CD4-positive, alpha-beta T cell treated with Interleukin-15 for 4 hours (primary cell): Measurements from ENCODE around the gene COPE.
"Not testable (repeated sequence)": the region's sequence is repeated elsewhere in the genome, so short reads cannot be mapped to it uniquely, and the experiment has no call there.

Source experiments
- DNase-seq: peaks from one replicate; pipeline ENCODE4 v3.0.0-alpha.2; 2020; ENCODE audit warnings: low spot score

The COPE gene

DNA sequence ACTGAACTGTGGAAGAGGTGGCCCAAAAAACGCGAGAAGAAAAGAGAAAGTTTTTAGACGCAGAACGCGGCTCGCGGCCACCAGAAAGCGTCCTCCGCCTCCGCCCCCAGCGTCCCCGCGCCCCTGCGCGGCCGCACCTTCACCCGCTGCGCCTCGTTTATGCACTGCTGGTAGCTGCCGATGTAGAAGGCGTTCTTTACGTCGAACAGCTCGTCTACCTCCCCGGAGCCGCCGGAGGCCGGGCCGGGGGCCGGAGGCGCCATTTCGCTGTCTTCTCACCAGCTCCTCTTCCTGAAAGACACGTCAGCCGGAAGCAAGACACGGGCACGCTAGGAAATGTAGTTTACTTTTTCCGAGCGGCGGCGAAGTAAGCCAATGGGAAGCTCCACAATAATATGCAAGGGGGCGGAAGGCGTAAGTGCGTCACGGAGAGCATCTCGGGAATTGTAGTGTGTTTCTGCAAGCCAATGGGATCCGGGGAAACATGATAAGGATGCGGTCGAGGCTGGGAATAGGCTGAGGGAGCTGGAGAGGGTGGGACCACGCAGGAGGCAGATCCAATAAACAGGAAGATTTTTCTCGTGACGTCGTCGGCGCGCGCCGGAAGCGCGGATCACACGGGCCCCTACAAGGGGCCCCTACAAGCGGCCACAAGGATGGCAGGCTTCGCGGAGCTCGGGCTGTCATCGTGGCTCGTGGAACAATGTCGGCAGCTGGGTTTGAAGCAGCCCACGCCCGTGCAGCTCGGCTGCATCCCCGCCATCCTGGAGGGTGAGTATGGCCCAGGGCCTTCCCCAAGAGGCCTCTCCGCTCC is at the start of gene COPE, which contains the start of gene DDX49:
COPE (minus strand) TSS at position 302 of the 814 bp plus-strand sequence; CDS start at position 263, 39 bp downstream.
DDX49 (plus strand) TSS at position 630 of the 814 bp plus-strand sequence; CDS start at position 657, 27 bp downstream.
- DNase-seq = peak; percentile 98

DNA sequence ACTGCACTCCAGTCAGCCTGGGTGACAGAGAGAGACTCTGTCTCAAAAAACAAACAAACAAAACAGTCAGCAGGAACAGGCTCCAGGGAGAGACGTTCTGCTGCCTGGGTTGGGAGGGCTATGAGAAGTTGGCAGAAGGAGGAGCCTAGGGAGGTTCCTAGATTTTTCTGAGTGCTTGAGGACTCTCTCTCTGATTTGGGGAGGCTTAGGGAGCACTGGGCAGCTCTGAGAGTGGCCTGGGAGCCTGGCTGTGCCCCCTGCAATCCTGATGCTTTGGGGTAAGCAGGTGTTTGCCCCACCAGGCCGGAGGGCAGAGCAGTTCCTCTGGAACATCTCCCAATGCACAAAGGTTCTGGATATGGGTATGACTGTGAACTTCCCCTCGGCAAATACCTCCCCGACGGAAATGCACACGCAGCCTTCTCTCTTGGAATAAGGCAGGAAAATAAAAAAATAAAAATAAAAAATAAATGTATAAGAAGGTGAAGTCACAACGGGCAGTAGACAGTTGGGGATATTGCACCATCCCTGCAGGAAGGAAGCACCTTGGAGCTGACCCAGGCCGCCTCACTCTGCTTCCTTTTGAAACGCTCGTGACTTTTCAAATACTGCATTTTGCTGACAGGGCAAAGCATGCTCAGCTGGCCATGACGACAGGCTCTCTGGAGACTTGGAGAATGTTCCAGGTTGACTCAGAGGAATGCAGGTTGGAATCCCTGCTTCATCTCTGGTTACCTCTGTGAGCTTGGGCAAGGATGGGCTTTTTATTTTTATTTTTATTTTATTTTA is 48.4 kb upstream of the COPE start:
- DNase-seq = no peak

DNA sequence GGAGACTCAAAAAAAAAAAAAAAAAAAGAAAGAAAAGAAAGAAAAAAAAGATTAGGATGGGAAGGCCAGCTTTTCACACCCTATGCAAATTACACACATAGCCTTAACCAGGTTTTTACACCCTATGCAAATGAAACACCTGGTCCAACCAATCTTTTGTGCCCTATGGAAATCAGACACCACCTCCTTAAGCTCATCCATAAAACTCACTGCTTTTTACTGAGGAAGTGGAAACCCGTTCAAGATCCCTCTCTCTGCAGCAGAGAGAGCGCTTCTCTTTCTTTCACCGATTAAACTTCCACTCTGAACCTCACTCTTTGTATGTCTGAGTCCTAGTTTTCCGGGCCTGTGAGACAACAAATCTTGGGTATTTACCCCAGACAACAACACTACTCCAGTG is 47.1 kb upstream of the COPE start:
- no peak for DNase-seq

DNA sequence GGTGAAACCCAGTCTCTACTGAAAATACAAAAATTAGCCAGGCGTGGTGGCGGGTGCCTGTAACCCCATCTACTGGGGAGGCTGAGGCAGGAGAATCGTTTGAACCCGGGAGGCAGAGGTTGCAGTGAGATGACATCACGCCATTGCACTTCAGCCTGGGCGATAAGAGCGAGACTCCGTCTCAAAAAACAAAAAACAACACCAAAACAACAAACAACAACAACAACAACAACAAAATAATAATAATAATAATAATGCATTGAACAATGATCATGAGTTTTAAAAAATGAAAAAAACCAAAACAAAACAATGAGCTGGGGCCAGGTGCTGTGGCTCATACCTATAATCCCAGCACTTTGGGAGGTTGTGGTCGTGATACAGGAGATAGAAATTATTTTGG is 44.9 kb upstream of the COPE start:
- no peak for DNase-seq

DNA sequence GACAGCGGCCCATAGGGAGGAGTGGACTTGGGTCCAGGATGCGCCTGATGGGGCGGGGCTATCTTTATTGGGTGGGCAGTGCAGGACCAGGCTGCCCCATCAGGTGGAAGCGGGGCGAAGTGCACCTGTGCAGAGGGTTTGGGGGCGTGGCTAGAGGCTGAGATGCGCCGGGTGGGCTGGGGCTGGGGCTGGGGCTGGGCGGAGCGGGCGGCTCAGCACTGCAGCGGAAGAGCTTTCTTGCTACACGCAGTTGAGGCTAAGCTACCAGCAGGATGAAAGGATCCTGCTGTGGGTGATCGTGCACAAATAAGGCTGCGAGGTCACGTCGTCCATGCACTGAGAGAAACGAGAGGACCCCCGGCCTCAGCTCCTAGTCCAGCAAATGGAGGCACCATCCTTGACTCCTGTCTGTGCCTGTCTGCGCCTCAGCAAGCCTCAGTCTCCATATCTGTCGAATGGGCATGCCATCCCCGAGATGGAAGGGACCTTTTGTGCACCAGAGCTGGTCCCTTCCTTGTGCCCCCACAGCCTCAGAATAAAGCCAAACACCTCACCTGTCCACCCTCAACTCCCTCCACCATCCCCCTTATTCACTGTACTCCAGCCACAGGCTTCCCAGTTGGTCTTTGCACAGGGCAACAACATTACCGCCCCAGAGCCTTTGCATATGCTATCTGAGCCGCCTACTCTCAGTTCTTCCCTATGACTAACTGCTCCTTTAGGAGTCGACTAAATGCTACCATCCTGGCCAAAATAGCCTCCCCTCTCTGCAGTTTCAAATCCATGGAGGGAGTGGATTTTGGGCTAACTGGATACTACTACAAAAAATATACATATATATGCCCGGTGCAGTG is 42.8 kb upstream of the COPE start:
- no peak for DNase-seq

DNA sequence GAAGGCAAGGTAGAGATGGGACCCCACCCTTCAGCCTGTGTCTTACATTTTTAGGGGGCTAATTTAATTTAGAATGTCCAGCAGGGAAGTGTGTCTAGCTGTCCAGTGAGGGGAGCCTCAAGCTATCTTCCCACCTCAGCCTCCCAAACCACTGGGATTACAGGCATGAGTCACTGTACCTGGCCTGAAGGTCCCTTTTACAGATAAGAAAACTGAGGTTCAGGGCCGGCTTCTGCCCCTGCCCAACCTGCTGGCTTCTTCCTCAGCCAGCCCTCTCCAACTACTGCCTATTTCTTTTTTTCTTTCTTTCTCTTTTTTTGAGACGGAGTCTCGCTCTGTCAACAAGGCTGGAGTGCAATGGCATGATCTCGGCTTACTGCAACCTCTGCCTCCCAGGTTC is 41.2 kb upstream of the COPE start:
- DNase-seq = no peak

DNA sequence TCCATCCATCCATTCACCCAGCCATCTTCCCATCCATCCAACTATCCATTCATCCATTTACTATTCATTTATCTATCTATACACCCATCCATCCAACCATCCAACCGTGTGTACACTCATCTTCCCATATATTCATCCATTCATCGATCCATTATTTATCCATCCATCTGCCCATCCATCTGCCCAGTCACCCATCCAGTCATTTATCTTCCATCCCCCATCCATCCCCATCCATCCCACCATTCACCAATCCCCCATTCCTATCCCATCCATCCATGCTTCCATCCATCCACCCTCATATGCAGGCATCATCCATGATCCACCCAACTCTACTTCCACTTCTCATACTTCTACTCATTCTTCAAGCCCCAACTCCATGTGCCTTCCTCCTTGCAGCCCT is 35.9 kb upstream of the COPE start:
- no peak for DNase-seq

DNA sequence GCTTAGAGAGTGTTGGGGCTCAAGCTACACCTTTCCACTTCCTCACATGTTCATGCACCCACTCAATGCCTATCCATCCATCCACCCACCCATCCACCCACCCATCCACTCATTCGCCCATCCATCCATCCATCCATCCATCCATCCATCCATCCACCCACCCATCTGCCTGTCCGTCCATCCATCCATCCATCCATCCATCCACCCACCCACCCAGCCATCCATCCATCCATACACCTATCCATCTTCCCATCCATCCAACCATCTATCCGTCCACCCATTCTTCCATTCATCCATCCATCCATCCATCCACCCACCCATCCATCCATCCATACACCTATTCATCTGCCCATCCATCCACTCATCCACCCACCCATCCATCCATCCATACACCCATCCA is 34.9 kb upstream of the COPE start:
- no peak for DNase-seq

DNA sequence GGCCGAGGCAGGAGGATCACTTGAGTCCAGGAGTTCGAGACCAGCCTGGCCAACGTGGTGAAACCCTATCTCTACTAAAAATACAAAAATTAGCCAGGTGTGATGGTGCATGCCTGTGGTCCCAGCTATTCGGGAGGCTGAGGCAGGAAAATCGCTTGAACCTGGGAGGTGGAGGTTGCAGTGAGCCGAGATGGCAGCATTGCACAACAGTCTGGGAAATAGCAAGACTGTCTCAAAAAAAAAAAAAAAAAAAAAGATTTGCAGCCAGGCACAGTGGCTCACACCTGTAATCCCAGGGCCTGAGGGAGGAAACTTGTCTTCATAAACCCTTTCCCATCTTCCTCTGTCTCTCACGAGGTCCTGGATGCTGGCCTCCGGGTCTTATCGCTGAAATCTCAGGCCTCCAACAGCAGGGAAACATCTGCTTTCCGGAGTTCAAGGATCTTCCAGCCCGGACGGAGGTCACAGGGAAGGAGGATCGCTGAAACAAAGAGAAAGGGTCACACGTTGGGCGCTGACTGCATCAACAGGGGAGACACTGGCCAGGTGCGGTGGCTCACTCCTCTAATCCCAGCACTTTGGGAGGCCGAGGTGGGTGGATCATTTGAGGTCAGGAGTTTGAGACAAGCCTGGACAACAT is 33.3 kb upstream of the COPE start:
- not testable (repeated sequence) for DNase-seq

DNA sequence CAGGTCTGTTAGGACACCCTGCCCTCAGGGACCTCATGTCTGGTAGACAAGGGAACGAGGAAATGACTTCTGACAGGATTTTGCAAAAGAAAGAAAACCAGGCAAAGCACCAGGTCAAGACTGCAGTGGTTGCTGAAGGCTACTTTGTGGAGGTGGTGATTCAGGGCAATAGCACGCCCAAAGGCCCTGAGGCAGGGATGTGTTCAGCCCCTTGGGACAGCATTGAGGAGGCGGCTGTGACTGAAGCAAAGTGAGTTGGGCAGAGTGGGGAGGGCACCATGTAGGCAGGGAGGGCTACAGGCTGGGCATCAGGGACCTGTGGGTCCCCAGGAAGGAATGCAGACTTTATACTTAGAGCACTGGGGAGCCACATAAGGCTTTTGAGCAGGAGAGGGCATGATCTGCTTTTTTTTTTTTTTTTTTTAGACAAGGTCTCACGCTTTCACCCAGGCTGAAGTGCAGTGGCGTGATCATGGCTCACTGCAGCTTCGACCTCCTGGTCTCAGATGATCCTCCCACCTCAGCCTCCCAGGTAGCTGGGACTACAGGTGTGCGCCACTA is 32.6 kb upstream of the COPE start:
- DNase-seq = no peak

DNA sequence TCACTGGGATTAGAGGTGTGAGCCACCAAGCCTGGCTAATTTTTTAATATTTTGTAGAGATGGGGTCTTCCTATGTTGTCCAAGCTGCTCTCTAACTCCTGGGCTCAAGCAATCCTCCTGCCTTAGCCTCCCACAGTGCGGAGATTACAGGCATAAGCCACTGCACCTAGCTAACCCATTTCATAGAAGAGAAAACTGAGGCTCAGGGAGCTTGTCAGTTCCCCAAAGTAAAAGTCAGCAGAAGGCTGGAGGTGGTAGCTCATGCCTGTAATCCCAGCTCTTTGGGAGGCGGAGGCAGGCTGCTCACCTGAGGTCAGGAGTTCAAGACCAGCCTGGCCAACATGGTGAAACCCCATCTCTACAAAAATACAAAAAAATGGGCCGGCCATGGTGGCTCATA is 30.7 kb upstream of the COPE start:
- DNase-seq = no peak

DNA sequence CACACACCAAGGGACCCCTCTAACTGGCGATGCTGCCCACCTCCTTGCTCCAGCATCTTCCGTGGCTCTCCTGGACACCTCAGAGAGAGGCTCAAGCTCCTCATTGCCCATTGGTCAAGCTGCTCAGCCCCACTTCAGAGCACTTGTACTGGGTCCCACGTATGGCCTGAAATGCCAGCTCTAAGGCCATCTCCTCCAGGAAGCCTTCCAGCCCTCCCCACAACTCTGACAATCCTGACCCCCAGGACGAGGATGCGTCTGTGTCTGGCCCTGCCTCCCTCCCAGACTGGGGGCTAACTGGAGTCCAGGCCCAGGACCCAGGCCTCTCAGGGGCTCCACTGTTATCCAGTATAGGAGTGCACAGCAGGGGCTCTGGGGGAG is 29.8 kb upstream of the COPE start:
- no peak for DNase-seq

DNA sequence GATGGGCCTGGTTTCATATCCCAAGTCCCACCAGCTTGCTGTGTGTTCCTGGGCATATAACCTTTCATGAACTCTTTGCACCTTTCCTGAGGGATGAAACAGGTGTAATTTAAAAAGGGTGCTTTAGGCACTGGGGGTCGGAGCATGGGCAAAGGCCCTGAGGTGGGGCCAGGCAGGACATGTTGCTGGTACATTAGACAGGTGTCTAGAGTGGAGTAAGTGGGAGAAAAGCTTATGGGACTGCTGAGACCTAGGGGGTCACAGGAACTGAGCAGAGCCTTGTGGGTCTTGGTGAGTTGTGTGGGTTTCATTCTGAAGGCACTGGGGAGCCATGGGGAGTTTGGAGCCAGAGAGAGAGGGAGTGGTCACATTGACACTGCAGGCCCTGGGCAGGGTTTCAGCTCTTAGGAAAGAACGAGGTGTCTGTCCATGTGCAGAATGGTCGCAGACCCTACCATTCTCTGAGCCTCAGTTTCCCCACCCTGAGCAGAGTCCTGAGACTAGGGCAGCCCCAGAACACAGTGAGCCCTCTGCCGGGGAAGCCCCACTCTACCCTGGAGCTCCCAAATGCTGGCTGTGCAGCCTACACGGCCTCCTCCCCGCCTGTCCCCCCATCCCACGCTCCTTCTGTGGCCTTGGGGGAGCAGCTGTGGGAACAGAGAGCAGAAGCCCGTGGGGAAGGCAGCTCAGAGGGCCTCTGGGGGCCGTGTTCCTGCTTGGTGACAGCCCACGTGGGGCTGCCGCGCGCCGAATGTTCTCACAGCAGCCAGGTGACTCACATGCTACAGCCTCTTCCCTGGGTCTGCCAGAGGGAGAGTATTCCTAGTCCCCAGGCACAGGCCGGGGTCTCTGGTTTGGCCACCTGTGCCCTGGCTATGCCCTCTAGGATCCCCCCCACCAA is 29.1 kb upstream of the COPE start:
- no peak for DNase-seq

DNA sequence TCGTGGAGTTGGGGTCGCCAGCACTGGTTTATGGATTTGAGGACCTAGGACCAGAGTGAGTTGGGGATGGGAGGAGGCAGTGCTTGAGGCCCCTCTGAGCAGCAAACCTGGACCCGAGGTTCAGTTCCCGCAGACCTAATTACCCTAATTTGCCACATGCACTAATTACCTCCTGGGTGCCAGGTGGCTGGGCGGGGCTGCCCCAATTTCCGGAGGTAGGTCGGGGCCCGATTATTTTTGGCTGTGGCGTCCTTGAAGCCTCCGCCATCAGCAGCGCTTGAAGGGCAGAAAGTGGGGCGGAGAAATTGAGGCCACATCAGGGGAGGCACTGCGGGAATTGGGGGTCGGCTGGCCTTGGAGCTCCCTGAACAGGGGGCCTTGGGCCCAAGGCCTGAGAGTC is 27.7 kb upstream of the COPE start:
- DNase-seq = no peak

DNA sequence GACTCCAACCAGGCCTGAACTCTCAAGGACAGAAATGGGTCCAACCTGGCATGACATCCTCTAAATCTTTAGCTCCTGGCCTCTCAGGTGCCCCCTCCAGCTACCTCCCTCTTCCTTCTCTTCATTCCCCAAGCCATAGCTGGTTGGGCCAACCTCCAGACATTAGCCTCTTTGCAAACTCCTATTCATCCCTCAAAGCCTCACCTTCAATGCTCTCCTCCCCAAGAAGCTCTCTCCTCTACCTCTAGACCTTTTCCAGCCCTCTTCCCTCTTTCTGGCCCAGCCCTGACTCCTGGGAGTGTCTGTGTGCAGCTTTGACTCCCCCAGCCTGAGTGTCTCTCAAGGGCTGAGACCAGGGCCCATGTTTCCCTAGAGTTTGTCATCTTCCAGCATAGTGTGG is 27.1 kb upstream of the COPE start:
- no peak for DNase-seq

DNA sequence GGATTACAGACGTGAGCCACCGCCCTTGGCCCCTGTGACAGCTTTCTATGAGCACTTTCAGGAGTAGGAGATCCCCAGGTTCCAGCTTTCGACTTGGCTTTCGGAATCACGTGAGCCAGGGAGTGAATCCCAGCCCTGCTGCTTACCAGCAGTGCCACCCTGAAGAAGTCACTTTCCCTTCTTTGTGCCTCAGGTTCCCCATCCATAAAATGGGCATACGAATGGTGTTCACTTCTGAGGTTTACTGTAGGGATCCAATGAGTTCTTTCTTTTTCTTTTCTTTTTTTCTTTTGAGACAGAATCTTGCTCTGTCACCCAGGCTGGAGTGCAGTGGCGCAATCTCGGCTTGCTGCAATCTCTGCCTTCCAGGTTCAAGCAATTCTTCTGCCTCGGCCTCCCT is 26.1 kb upstream of the COPE start:
- no peak for DNase-seq

DNA sequence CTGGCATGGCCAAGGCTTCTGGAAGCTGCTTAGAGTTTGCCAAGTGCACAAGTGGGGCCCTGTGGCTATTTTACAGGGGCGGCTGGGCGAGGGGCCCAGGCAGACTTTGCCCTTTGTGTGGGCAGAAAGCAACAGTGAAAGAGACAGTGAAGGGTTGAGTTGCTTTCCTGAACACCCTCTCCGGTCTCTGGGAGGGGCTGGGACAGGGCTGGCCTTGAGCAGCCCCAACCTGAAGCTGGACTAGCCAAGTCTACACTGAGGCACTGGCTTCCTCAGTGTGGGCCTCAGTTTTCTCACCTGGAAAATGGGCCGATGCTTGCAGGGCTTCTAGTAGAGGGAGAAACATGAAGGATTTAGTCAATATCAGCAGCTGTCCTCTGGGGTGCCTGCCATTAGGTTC is 24.3 kb upstream of the COPE start:
- no peak for DNase-seq

DNA sequence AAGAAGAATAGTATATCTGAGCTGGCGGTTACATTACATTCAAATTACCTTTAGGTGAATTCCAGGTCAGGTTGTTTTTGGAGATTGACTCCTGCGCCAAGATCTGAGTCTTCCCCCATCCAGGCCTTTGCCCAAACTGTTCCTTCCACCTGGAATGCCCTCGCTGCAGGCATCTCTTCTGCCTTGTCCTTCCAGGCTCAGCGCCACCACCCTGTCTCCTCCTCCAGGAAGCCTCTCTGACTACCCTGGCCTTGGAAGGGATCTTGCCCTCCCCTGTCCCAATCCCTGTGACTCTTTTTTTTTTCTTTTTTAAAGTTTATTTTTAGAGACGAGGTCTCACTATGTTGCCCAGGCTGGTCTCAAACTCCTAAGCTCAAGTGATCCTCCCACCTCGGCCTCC is 23.5 kb upstream of the COPE start:
- no peak for DNase-seq

DNA sequence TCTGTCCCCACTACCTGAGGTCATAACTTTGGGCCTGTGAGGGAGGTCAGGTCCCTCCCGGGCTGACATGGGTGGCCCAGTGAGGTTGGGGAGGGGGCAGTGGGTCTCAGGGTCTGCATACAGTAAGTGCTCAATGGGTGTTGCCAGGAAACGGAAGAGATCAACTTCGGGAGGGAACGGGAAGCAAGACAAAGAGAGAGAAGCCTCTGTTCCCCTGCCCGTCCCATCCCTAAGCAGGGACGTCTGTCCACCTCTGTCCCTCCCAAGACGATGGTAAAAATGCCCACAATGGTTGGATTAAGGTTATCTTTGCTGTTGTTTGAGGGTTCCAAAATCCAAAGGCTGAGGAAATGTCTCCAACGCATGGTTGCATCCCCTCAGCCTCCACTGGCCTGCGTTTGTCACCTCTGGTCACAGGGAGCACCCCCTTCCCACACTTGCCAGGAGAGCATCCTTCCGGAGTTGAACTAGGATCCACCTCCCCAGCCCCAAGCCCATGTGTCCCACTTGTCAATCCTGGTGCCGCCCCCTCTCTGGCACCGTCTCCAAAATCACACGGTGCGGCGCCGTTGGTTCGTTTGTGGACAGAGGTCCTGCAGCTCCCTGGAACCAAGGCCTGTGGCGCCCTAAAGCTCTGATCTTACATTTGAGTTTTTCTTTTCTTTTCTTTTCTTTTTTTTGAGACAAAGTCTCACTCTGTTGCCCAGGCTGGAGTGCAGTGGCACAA is 22.6 kb upstream of the COPE start:
- DNase-seq = no peak
